HepG2 (cell line): ENCODE data around the gene PRKAR2B. TPM values are rescaled to one million over a fixed set of nuclear protein-coding genes. Genes with fewer than 3 reads are reported as not detected.

Experiments
- ATAC-seq: fragments of 200-7000 bp; cut with Tn5 transposase; 3 replicates; pipeline ENCODE4 v1.9.1; 2020; ENCODE audit warnings: mild to moderate bottlenecking, moderate library complexity
- BruUV-seq: library from RNA; stranded (reverse); fragments of 400-500 nt; replicated peaks from 2 replicates; lab custom pipeline; 2021; lab: Mats Ljungman, UMichigan
- CTCF ChIA-PET: fragments of 300-600 bp; formaldehyde crosslinking; extraction: SDS; loops from one replicate; lab custom pipeline; 2021; ENCODE audit warnings: low total read pairs, inconsistent platforms, low intra/inter-chr PET ratio; lab: Yijun Ruan, JAX
- POLR2A ChIA-PET: fragments of 350-600 bp; sonication (Branson Sonifier 250); formaldehyde crosslinking; loops from one replicate; lab custom pipeline; 2020; ENCODE audit warnings: antibody characterized with exemption, inconsistent platforms; lab: Yijun Ruan, JAX
- DNase-seq: peaks from one replicate; pipeline ENCODE4 v3.0.0-alpha.2; 2015; ENCODE audit warnings: low spot score
- FAIRE-seq: peaks from 3 replicates; lab custom pipeline; 2011; peaks lifted over from hg19 to GRCh38; lab: Jason Lieb, UNC
- H2AFZ ChIP-seq: one replicate; pipeline ENCODE4 v1.6.1; 2011; ENCODE audit warnings: low read length, inconsistent platforms
- H3K27ac ChIP-seq: fragments of 300-600 bp; 3 replicates; pipeline ENCODE4 v1.8.0; 2011; ENCODE audit warnings: mixed run types, mild to moderate bottlenecking, mixed read lengths, low read length, inconsistent platforms; ENCODE audit not compliant: insufficient read depth; ENCODE audit errors: extremely low read length
- H3K27me3 ChIP-seq, 2 experiments: fragments of 200-600 bp in 1 of 2; 2 replicates in 1 of 2; 3 replicates in 1 of 2; pipeline versions ENCODE4 v1.6.0 to v1.8.0; 2011; ENCODE audit warnings: low read length in 2 of 2, mild to moderate bottlenecking in 2 of 2, moderate library complexity in 2 of 2, inconsistent platforms in 1 of 2; ENCODE audit not compliant: insufficient read depth in 2 of 2, control insufficient read depth in 1 of 2
- H3K36me3 ChIP-seq, 2 experiments: fragments of 200-600 bp in 1 of 2; replicated peaks in 1 of 2; 2 replicates in 1 of 2; 3 replicates in 1 of 2; pipeline versions ENCODE4 v1.5.1 to v1.8.0; 2011; ENCODE audit warnings: low read length in 2 of 2, inconsistent platforms in 1 of 2; ENCODE audit not compliant: insufficient read depth in 2 of 2, control insufficient read depth in 1 of 2
- H3K4me1 ChIP-seq: 2 replicates; pipeline ENCODE4 v1.5.1; 2012; ENCODE audit warnings: low read length, inconsistent platforms; ENCODE audit not compliant: insufficient read depth
- H3K4me2 ChIP-seq: 2 replicates; pipeline ENCODE4 v1.6.0; 2011; ENCODE audit warnings: low read depth, low read length, inconsistent platforms
- H3K4me3 ChIP-seq, 3 experiments: fragments of 200-600 bp in 1 of 3; sonication (generic), shearing (Covaris generic) in 1 of 3; replicated peaks in 1 of 3; 2 replicates each; pipeline ENCODE4 v1.5.1; 2011 to 2016; ENCODE audit warnings: low read length in 3 of 3, inconsistent platforms in 2 of 3, low read depth in 2 of 3, mild to moderate bottlenecking in 2 of 3, control low read depth in 1 of 3, mixed read lengths in 1 of 3; ENCODE audit not compliant: insufficient read depth in 1 of 3
- H3K79me2 ChIP-seq: one replicate; pipeline ENCODE4 v1.6.1; 2011; ENCODE audit warnings: low read length, inconsistent platforms; ENCODE audit not compliant: insufficient read depth
- H3K9ac ChIP-seq: 2 replicates; pipeline ENCODE4 v1.6.0; 2011; ENCODE audit warnings: mild to moderate bottlenecking, low read depth, low read length, inconsistent platforms; ENCODE audit not compliant: insufficient read depth
- H3K9me3 ChIP-seq: 2 replicates; pipeline ENCODE4 v1.5.1; 2012; ENCODE audit warnings: mild to moderate bottlenecking, low read length
- H4K20me1 ChIP-seq: 2 replicates; pipeline ENCODE4 v1.6.0; 2011; ENCODE audit warnings: inconsistent platforms, mild to moderate bottlenecking, low read length, moderate library complexity; ENCODE audit not compliant: insufficient read depth
- ISX ChIP-seq: sonication (generic); formaldehyde crosslinking; conservative IDR thresholded peaks from 2 replicates; pipeline ENCODE4 v1.5.0; 2020; ENCODE audit warnings: missing genetic modification reagents
- KDM2A ChIP-seq: sonication (generic); formaldehyde crosslinking; IDR thresholded peaks from 2 replicates; pipeline ENCODE4 v1.4.0; 2020; ENCODE audit warnings: low read depth, missing genetic modification reagents, borderline replicate concordance
- MAFF ChIP-seq: IDR thresholded peaks from 2 replicates; pipeline ENCODE4 v1.6.1; 2011; ENCODE audit warnings: low read depth, low read length, improper control_type of control experiment
- NFRKB ChIP-seq: fragments of 450-650 bp; IDR thresholded peaks from 2 replicates; pipeline ENCODE4 v1.6.1; 2017
- ZNF709 ChIP-seq: sonication (generic); formaldehyde crosslinking; IDR thresholded peaks from 2 replicates; pipeline ENCODE4 v1.5.0; 2020; ENCODE audit warnings: mild to moderate bottlenecking, missing genetic modification reagents
- ZNF788 ChIP-seq: sonication (generic); formaldehyde crosslinking; IDR thresholded peaks from 2 replicates; pipeline ENCODE4 v1.5.0; 2020; ENCODE audit warnings: mild to moderate bottlenecking, missing genetic modification reagents, borderline replicate concordance
- WGBS: methylation state at CpG from one replicate; pipeline ENCODE4 v1.1.6; 2017; ENCODE audit warnings: low lambda C conversion rate; 5-methylcytosine and 5-hydroxymethylcytosine counted together
- in situ Hi-C: cut with HindIII; loops from 2 replicates; pipeline ENCODE4 v1.10.0; 2017; ENCODE audit warnings: low pct_unique_long_range_greater_than_20kb; ENCODE audit not compliant: extremely low pct_ligation_motif_present
- intact Hi-C: fragments of 100-400 bp; cut with micrococcal nuclease; formaldehyde crosslinking; loops from one replicate; pipeline ENCODE4 v1.10.0; 2022; ENCODE audit not compliant: unreplicated experiment
- polyA plus RNA-seq, 8 experiments: library from polyadenylated mRNA; depleted of rRNA in 3 of 8; stranded (reverse) in 7 of 8; unstranded in 1 of 8; fragments of >200 nt; fragmentation: Illumina TruSeq in 4 of 8; extraction: Trizol in 4 of 8; gene quantifications; 2 replicates each; pipeline versions ENCODE4 v1.2.1 to v1.2.3, GENCODE V29; 2011 to 2016; ENCODE audit warnings: low read depth in 4 of 8, missing spikeins in 1 of 8, mixed read lengths in 1 of 8; ENCODE audit not compliant: insufficient read depth in 1 of 8
- total RNA-seq, 5 experiments: library from RNA; depleted of rRNA; stranded (reverse); fragments of >200 nt; fragmentation: Illumina TruSeq; extraction: Trizol; gene quantifications; 2 replicates each; pipeline ENCODE4 v1.2.3, GENCODE V29; 2016; ENCODE audit warnings: low read depth in 1 of 5
- TF ChIP-seq, protein P1 (sequence below): sonication (generic); formaldehyde crosslinking; IDR thresholded peaks from 2 replicates; pipeline ENCODE4 v1.8.1; 2022; ENCODE audit warnings: mild to moderate bottlenecking, missing genetic modification reagents
- TF ChIP-seq, protein P2 (sequence below): sonication (generic); formaldehyde crosslinking; IDR thresholded peaks from 2 replicates; pipeline ENCODE4 v1.5.1; 2020; ENCODE audit warnings: mild to moderate bottlenecking, missing genetic modification reagents, moderate library complexity

Gene PRKAR2B
- total and polyA plus RNA-seq, 2 of the 13 experiments (the other 11 are each of a cell fraction or from before 2014, with no cell fraction given): not detected

DNA sequence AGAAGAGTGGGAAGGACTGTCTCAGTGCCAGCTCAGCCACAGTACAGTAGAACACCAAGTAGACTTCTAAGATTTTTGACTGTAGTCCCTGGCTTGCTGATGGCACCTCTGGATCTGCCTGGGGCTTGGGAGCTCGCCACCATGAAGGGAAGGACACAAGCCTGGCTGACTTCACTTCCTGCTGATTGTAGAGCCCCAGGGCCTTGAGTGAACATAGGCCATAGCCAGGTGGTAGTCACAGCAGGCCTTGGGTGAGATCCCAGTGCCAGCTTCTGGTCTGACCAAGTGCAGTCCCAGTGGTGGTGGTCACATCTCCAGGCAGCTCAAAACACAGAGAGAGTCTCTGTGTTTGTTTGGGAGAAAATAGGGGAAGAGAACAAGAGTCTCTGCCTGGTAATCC lies 66.7 kb downstream of the PRKAR2B start:
- FAIRE-seq (no peak), DNase-seq (no peak), ATAC-seq (no peak)
- intact Hi-C loops: no loop called here
- Histone ChIP-seq H3K79me2 (no peaks in the 10 kb centered on the region), H3K4me1 (no peaks in the 10 kb centered on the region), H2AFZ (no peak overlapping the region), H3K4me3 (no peak overlapping the region), H4K20me1 (no peaks in the 10 kb centered on the region), H3K36me3 (no peaks in the 10 kb centered on the region), H3K9me3 (no peaks in the 10 kb centered on the region), H3K27me3 (no peaks in the 10 kb centered on the region; a peak in 1 of 5 replicates), H3K4me2 (no peak overlapping the region), H3K27ac (no peak overlapping the region), H3K9ac (no peak overlapping the region)
- ChIA-PET POLR2A (no interaction called here), CTCF (no interaction called here)
- no CpG with 5 or more reads among the region's 1 CpG for WGBS
- in situ Hi-C loops: no loop called here
- TF ChIP-seq, protein P1, sequence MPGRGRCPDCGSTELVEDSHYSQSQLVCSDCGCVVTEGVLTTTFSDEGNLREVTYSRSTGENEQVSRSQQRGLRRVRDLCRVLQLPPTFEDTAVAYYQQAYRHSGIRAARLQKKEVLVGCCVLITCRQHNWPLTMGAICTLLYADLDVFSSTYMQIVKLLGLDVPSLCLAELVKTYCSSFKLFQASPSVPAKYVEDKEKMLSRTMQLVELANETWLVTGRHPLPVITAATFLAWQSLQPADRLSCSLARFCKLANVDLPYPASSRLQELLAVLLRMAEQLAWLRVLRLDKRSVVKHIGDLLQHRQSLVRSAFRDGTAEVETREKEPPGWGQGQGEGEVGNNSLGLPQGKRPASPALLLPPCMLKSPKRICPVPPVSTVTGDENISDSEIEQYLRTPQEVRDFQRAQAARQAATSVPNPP (CRISPR knock-in tag): no peak
- TF ChIP-seq, protein P2, sequence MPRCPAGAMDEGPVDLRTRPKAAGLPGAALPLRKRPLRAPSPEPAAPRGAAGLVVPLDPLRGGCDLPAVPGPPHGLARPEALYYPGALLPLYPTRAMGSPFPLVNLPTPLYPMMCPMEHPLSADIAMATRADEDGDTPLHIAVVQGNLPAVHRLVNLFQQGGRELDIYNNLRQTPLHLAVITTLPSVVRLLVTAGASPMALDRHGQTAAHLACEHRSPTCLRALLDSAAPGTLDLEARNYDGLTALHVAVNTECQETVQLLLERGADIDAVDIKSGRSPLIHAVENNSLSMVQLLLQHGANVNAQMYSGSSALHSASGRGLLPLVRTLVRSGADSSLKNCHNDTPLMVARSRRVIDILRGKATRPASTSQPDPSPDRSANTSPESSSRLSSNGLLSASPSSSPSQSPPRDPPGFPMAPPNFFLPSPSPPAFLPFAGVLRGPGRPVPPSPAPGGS (CRISPR knock-in tag): no peak
- TF ChIP-seq ZNF709 (CRISPR knock-in tag) (no peak), ISX (no peak), ZNF788 (no peak), NFRKB (no peak)
- no TSS peak for BruUV-seq

DNA sequence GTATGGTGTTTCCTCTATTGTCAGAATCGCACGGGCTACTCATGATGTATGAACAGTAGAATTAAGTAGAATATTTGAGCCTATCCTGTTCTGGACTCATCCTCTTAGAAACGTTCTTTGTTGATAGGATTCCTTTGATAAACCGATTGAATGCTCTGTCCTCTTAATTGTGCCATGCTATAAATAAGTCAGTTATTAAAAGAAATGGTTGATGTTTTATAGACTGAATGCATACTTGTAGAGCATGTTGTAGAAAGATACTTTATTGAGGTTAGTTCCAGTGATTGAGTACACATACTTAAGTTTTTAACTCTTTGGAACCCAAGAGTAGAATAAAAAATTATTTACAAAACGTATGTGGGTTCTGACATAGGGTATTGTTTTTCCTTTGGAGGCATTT lies 69.4 kb downstream of the PRKAR2B start:
- in situ Hi-C loops: no loop called here
- Histone ChIP-seq H4K20me1 (no peaks in the 10 kb centered on the region), H3K4me1 (no peaks in the 10 kb centered on the region), H2AFZ (no peak overlapping the region)
- ATAC-seq (no peak), FAIRE-seq (no peak)
- TF ChIP-seq KDM2A (CRISPR knock-in tag) (no peak), MAFF (no peak)
- TF ChIP-seq, all 625 proteins: peak for 0
- BruUV-seq: no TSS peak
- no peaks in the 10 kb centered on the region; a peak in 1 of 5 replicates for H3K27me3 ChIP-seq
- ChIA-PET POLR2A (no interaction called here), CTCF (no interaction called here)
- H3K36me3 ChIP-seq: no peaks in the 10 kb centered on the region
- intact Hi-C loops: no loop called here
- no peak for DNase-seq
- no peak overlapping the region for H3K27ac ChIP-seq
- no peak overlapping the region for H3K9ac ChIP-seq
- H3K79me2 ChIP-seq: no peaks in the 10 kb centered on the region
- no peak overlapping the region for H3K4me2 ChIP-seq
- no peaks in the 10 kb centered on the region for H3K9me3 ChIP-seq
- WGBS: 2% methylated on average over 5 of the region's 5 CpGs
- H3K4me3 ChIP-seq: no peak overlapping the region
